ENCODE results near the gene SLC13A3.

SLC13A3 gene

DNA sequence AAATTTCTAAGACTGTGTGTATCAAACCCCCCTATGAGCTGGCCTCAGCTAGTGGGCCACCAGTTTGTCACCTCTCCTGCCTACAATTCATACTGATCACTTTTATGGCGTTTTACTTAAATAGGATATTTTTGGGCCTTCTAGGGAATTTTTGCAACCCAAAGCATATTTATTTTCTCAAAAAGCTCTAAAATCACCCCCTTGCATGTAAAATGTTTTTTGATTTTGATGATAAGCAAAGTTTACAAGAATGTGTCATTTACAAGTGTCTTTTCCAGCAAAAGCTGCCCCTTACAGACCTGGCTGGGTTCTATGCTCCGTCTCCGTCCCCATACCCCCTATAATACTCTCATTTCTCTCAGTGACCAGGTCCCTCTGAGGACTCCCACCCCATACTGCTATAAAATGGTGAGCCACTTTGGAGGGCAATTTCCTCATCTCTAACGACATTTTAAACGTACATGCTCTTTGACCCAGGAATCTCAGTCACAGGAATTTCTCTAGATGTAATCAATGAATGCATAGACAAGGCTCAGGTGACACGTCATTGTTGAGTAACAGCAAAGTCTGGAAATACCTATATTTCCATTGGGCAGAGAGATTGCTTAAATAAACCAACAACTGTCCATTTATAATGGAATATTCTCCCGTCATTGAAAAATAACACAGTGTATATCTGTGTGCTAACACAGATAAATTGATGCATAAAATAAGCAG is 86.9 kb downstream of the SLC13A3 start:
- H3K27me3 ChIP-seq (ENCODE audit: insufficient read depth, poor library complexity, severe bottlenecking): peaks cover 4% of the 10 kb centered on the region
- H3K4me3 ChIP-seq (replicated peaks; ENCODE audit: insufficient read depth, low read length): no peak overlapping the region
- TF ChIP-seq REST (IDR thresholded peaks at IDR 0.05; ENCODE audit: insufficient replicate concordance, low read depth): no peak
- no peak for TF ChIP-seq CTCF (IDR thresholded peaks at IDR 0.05; ENCODE audit: insufficient read depth, low read length)
- no peak for TF ChIP-seq SPI1 (IDR thresholded peaks at IDR 0.05; ENCODE audit: borderline replicate concordance, low read depth)
- TF ChIP-seq POLR2AphosphoS5 (IDR thresholded peaks at IDR 0.05; ENCODE audit: low read depth): no peak
- TF ChIP-seq GABPA (IDR thresholded peaks at IDR 0.05; ENCODE audit: low read depth): no peak
- no peak for DNase-seq (ENCODE audit: low read depth in 1 of 2, low spot score in 1 of 2)
- H3K27ac ChIP-seq (replicated peaks): no peak overlapping the region

DNA sequence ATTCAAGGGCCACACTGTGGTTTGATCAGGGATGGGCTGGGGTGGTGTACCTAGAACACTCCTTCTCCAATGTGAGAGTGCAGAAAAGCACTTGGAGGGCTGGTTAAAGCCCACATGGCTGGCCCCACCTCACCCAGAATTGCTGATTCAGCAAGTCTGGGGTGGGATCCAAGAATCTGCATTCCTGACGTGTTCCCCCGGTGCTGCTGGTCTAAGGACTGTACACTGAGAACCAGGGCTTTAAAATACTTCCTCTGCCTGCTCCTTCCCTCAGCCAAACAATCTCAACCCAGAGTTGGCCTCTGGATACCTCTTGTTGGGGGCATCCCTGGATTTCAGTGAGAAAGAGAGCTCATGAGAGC is 87.4 kb downstream of the SLC13A3 start:
- Histone ChIP-seq H3K27me3 (ENCODE audit: insufficient read depth, poor library complexity, severe bottlenecking) (peaks cover 4% of the 10 kb centered on the region), H3K4me3 (replicated peaks; ENCODE audit: insufficient read depth, low read length) (no peak overlapping the region), H3K27ac (replicated peaks) (no peak overlapping the region)
- no peak for DNase-seq (ENCODE audit: low read depth in 1 of 2, low spot score in 1 of 2)
- TF ChIP-seq POLR2AphosphoS5 (IDR thresholded peaks at IDR 0.05; ENCODE audit: low read depth) (no peak), GABPA (IDR thresholded peaks at IDR 0.05; ENCODE audit: low read depth) (no peak), SPI1 (IDR thresholded peaks at IDR 0.05; ENCODE audit: borderline replicate concordance, low read depth) (no peak), CTCF (IDR thresholded peaks at IDR 0.05; ENCODE audit: insufficient read depth, low read length) (no peak), REST (IDR thresholded peaks at IDR 0.05; ENCODE audit: insufficient replicate concordance, low read depth) (no peak)

DNA sequence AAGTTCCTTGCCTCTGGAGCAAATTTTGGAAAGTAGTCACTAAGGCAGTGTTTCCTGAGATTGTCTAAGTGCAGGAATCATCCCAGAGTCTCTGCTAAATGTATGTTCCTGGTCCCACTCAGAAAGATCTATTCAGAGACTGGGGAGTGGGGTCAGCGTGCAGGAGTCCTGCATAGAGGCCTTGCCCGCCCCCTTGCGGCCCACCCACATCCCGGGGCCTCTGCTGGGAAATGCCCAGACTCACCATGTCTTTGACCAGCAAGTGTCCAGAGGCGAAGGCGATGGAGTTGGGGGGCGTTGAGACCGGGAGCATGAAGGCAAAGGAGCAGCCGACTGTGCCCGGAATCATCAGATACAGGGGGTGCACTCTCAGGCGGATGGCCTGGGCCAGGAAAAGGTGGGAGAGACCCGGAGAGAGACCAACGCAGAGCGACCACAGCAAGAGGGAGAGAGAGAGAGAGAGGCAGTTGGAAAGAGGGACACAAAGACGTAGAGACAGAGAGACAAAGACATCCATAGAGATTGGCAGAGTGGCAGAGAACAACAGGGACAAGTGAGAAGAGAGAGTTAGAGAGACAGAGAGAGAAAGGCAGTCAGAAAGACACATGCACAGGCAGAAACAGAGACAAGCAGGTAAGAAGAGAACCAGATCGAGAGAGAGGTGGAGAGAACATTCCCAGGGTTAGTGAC is 87.9 kb downstream of the SLC13A3 start:
- Histone ChIP-seq H3K27ac (replicated peaks) (no peak overlapping the region), H3K27me3 (ENCODE audit: insufficient read depth, poor library complexity, severe bottlenecking) (peaks cover 4% of the 10 kb centered on the region), H3K4me3 (replicated peaks; ENCODE audit: insufficient read depth, low read length) (no peak overlapping the region)
- DNase-seq (ENCODE audit: low read depth in 1 of 2, low spot score in 1 of 2): no peak
- TF ChIP-seq SPI1 (IDR thresholded peaks at IDR 0.05; ENCODE audit: borderline replicate concordance, low read depth) (no peak), REST (IDR thresholded peaks at IDR 0.05; ENCODE audit: insufficient replicate concordance, low read depth) (no peak), POLR2AphosphoS5 (IDR thresholded peaks at IDR 0.05; ENCODE audit: low read depth) (no peak), CTCF (IDR thresholded peaks at IDR 0.05; ENCODE audit: insufficient read depth, low read length) (no peak), GABPA (IDR thresholded peaks at IDR 0.05; ENCODE audit: low read depth) (no peak)

Measured in HL-60 (cell line).